Heart left ventricle (tissue), 16 donors: Measurements from ENCODE around the gene FBXW8. TPM values are rescaled to one million over a fixed set of nuclear protein-coding genes. Genes with fewer than 3 reads are reported as not detected.

Experiments used
- ATAC-seq, 4 donors: fragments of 200-7000 bp; cut with Tn5 transposase; one replicate each; pipeline ENCODE4 v1.9.1; 2020 to 2022; ENCODE audit warnings: moderate library complexity in 4 of 4, mild to moderate bottlenecking in 3 of 4, moderate number of reproducible peaks in 1 of 4
- DNase-seq, 5 donors: peaks; one replicate each; pipeline ENCODE4 v3.0.0-alpha.2; 2020
- H3K27ac ChIP-seq, 12 donors: fragments of 200-600 bp; sonication (generic) in 4 of 12; one replicate each; pipeline versions ENCODE4 v1.5.0 to v1.8.0; 2016 to 2022; ENCODE audit warnings: mild to moderate bottlenecking in 2 of 12
- H3K27me3 ChIP-seq, 9 donors: fragments of 200-600 bp; sonication (generic) in 2 of 9; one replicate each; pipeline versions ENCODE4 v1.5.1 to v1.8.0; 2016 to 2022; ENCODE audit warnings: mild to moderate bottlenecking in 3 of 9
- H3K36me3 ChIP-seq, 9 donors: fragments of 200-600 bp; sonication (generic) in 2 of 9; one replicate each; pipeline versions ENCODE4 v1.5.0 to v1.8.0; 2018 to 2022; ENCODE audit warnings: mild to moderate bottlenecking in 2 of 9
- H3K4me1 ChIP-seq, 12 donors: fragments of 200-600 bp; sonication (generic) in 4 of 12; one replicate each; pipeline versions ENCODE4 v1.5.0 to v1.8.0; 2016 to 2022; ENCODE audit warnings: mild to moderate bottlenecking in 3 of 12
- H3K4me3 ChIP-seq, 12 donors: fragments of 200-600 bp; sonication (generic) in 4 of 12; one replicate each; pipeline versions ENCODE4 v1.5.0 to v1.8.0; 2017 to 2022; ENCODE audit warnings: mild to moderate bottlenecking in 9 of 12, moderate library complexity in 4 of 12
- H3K9me3 ChIP-seq, 12 donors: fragments of 200-600 bp; sonication (generic) in 4 of 12; one replicate each; pipeline versions ENCODE4 v1.5.0 to v1.8.0; 2016 to 2022; ENCODE audit warnings: mild to moderate bottlenecking in 1 of 12
- CTCF ChIP-seq, 12 donors: fragments of 200-600 bp; sonication (generic) in 4 of 12; IDR thresholded peaks; one replicate each; pipeline versions ENCODE4 v1.5.0 to v1.8.0; 2018 to 2022; ENCODE audit warnings: antibody characterized with exemption in 12 of 12, mild to moderate bottlenecking in 5 of 12
- POLR2A ChIP-seq, 2 donors: fragments of 450-650 bp; IDR thresholded peaks; one replicate each; pipeline ENCODE4 v1.6.1; 2017; ENCODE audit warnings: antibody characterized with exemption in 2 of 2, mild to moderate bottlenecking in 2 of 2, moderate library complexity in 2 of 2
- WGBS, 4 donors: extraction: QIAGEN DNeasy Blood & Tissue Kit in 2 of 4; methylation state at CpG; one replicate each; pipeline versions ENCODE4 v1.1.5 to v1.1.7; 2013 to 2018; 5-methylcytosine and 5-hydroxymethylcytosine counted together
- intact Hi-C, 10 donors: fragments of 100-400 bp; cut with DNase I; formaldehyde crosslinking; loops; one replicate each; pipeline versions ENCODE4 v1.11.1 to v1.14.2; 2022
- polyA plus RNA-seq, 2 donors: library from polyadenylated mRNA; stranded (reverse); fragments of 200-250 nt; gene quantifications; one replicate each; pipeline ENCODE4 v1.2.3, GENCODE V29; 2013
- total RNA-seq, 9 donors: library from RNA; depleted of rRNA in 2 of 9; stranded (reverse); fragments of >200 nt in 2 of 9; fragmentation: NEBNext Ultra II Directional in 3 of 9; extraction: Animal tissue kit (Norgen Biotek cat#: 25700) in 3 of 9; gene quantifications; one replicate each; pipeline versions ENCODE4 v1.1.0 to v1.2.4, GENCODE V29; 2016 to 2023
- donor health status: ischemic (EF 13 %, LVEDD 7.1; RV severe dilation, severe dysfunction).
- donor health status: healthy with polysubstance abuse.
- donor health status: DM: no; HTN: yes; CAD: no.
- donor health status: DM: no; HTN: no; CAD: no.
- donor health status: ischemic (EF 25% LVEDD 6.9; RV normal size, moderate dysfunction).
- donor health status: ischemic (EF 25% LVEDD 5.7; RV mildly dilated, moderate dysfunction).
- donor health status: healthy.
- donor health status: DM: yes; HTN: yes; CAD: no.
- donor health status: ischemic (EF 35%, LVEDD 5.7; RV mildly dilated, moderate dysfunction).
- donor health status: nonischemic (EF 11% LVEDD 7.7; RV severe dilation, severe dysfunction).
- donor health status: DM: yes; HTN: yes; CAD: no.
- donor health status: PGD.
- donor health status: ischemic (EF 29% LVEDD 5.4; RV normal size, mild dysfunction).
- donor health status: nonischemic (EF 23%, LVEDD 6.1; RV moderate dilation, normal function).

FBXW8 gene
- total and polyA plus RNA-seq, 11 donors: 2.4 to 9.7 (median 7.0) TPM

DNA sequence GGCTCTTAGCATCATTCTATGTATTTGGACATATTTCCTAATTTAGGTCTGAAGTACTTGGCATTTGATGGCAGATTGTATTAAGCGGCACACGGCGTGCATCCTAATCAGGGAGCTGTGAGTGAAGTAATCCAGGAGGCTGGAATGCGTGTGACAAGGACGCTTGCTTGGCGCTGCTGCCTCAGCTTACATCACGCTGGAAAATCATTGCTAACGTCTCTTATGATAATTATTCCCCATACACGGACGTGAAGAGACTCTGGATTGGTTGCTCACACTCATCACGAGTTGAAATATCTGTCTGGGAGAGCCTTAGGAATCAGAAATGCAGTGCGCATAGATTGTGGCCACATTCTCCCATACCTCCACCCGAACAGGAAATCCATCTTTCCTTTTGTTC is 85.3 kb downstream of the FBXW8 start:
- ATAC-seq (peak; percentile 88 to 91 (median 90)), DNase-seq (peak; percentile 67 to 82 (median 71))
- Histone ChIP-seq H3K27ac (peak overlapping the region in 10 of 12 donors; percentile 19 to 87 (median 66)), H3K9me3 (peaks cover 0 to 5% (median 0%) of the 10 kb centered on the region in 12 donors), H3K4me1 (peaks cover 0 to 33% (median 13%) of the 10 kb centered on the region in 12 donors), H3K27me3 (no peaks in the 10 kb centered on the region), H3K4me3 (peak overlapping the region in 2 of 12 donors; percentile 9 to 19), H3K36me3 (peaks cover 0 to 10% (median 0%) of the 10 kb centered on the region in 9 donors)
- intact Hi-C loops: no loop called here
- TF ChIP-seq CTCF (IDR thresholded peaks at IDR 0.05) (no peak), POLR2A (IDR thresholded peaks at IDR 0.05) (no peak)
- 36 to 62% (median 52%) methylated on average over 13 of the region's 13 CpGs for WGBS, 4 donors

GRCh38 chr12:116996621-116997020 is 85.9 kb downstream of the FBXW8 start:
- WGBS, 4 donors: 56 to 65% (median 61%) methylated on average over 8 of the region's 8 CpGs
- Histone ChIP-seq H3K9me3 (peaks cover 0 to 5% (median 0%) of the 10 kb centered on the region in 12 donors), H3K36me3 (peaks cover 0 to 9% (median 0%) of the 10 kb centered on the region in 9 donors), H3K4me1 (peaks cover 0 to 34% (median 13%) of the 10 kb centered on the region in 12 donors), H3K4me3 (peak overlapping the region in 2 of 12 donors; percentile 9 to 19), H3K27ac (peak overlapping the region in 9 of 12 donors; percentile 19 to 81 (median 64)), H3K27me3 (no peaks in the 10 kb centered on the region)
- intact Hi-C loops: no loop called here
- TF ChIP-seq CTCF (IDR thresholded peaks at IDR 0.05) (no peak), POLR2A (IDR thresholded peaks at IDR 0.05) (no peak)
- peak in 1 of 4 donors; percentile 10 for ATAC-seq
- no peak for DNase-seq

- no peak for TF ChIP-seq CTCF (IDR thresholded peaks at IDR 0.05)
- no peak for TF ChIP-seq POLR2A (IDR thresholded peaks at IDR 0.05)
- H3K4me3 ChIP-seq: no peak overlapping the region
- H3K27ac ChIP-seq: peak overlapping the region in 2 of 12 donors; percentile 6 to 36
- whole genome bisulfite sequencing, 4 donors: 82 to 95% (median 83%) methylated on average over 7 of the region's 7 CpGs
- H3K4me1 ChIP-seq: peaks cover 0 to 49% (median 18%) of the 10 kb centered on the region in 12 donors
- no peaks in the 10 kb centered on the region for H3K27me3 ChIP-seq
- H3K9me3 ChIP-seq: peaks cover 0 to 1% (median 0%) of the 10 kb centered on the region in 12 donors
- peaks cover 0 to 14% (median 0%) of the 10 kb centered on the region in 9 donors for H3K36me3 ChIP-seq
- intact Hi-C loops: no loop called here
- ATAC-seq: no peak
- no peak for DNase-seq
Observed at GRCh38 chr12:116999066-116999465, 88.3 kb downstream of the FBXW8 start.

DNA sequence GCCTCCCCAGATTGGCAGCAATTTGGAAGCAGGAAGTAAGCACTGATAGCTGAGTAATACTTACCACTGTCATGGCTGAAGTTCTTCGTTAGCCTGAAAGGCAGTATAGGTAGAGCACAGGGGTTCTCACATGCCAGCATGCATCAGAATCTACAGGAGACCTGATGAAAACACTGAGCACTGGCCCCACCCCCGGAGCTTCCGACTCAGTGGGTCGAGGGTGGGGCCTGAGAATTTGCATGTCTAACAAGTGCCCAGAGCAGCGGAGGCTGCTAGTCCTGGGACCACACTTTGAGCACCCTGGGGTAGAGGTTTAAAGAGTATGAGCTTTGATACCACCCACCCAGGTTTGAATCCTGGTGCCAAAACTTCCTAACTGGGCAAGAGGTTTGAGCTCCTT is 89.6 kb downstream of the FBXW8 start:
- ATAC-seq: no peak
- H3K4me3 ChIP-seq: no peak overlapping the region
- 78 to 96% (median 80%) methylated on average over 4 to 5 of the region's 5 CpGs for WGBS, 4 donors
- H3K9me3 ChIP-seq: no peaks in the 10 kb centered on the region
- intact Hi-C loops: loop anchor here in 1 of 10 donors (10.0 kb wide), 1 partner anchor 296 kb away; no protein-coding TSS in a partner anchor
- TF ChIP-seq POLR2A (IDR thresholded peaks at IDR 0.05) (no peak), CTCF (IDR thresholded peaks at IDR 0.05) (no peak)
- no peak overlapping the region for H3K27ac ChIP-seq
- H3K4me1 ChIP-seq: peaks cover 0 to 45% (median 16%) of the 10 kb centered on the region in 12 donors
- H3K27me3 ChIP-seq: no peaks in the 10 kb centered on the region
- no peak for DNase-seq
- peaks cover 0 to 24% (median 11%) of the 10 kb centered on the region in 9 donors for H3K36me3 ChIP-seq
